Liver (tissue), 9 donors: ENCODE data around the gene SEPTIN8. TPM values are rescaled to one million over a fixed set of nuclear protein-coding genes. Genes with fewer than 3 reads are reported as not detected.

ENCODE experiments used
- DNase-seq: peaks from one replicate; pipeline ENCODE4 v3.0.0-alpha.2; 2017; ENCODE audit warnings: low spot score
- H3K27ac ChIP-seq, 2 donors: one replicate each; pipeline ENCODE4 v1.7.0; 2013; ENCODE audit warnings: inconsistent platforms in 2 of 2, low read length in 2 of 2, control low read depth in 1 of 2, low read depth in 1 of 2, mild to moderate bottlenecking in 1 of 2
- H3K27me3 ChIP-seq, 4 donors: one replicate each; pipeline versions ENCODE4 v1.6.1 to v1.7.0; 2013; ENCODE audit warnings: low read length in 3 of 4, inconsistent platforms in 1 of 4, mild to moderate bottlenecking in 1 of 4, moderate library complexity in 1 of 4; ENCODE audit not compliant: control insufficient read depth in 4 of 4, insufficient read depth in 4 of 4
- H3K36me3 ChIP-seq, 4 donors: one replicate each; pipeline versions ENCODE4 v1.6.1 to v1.7.0; 2013; ENCODE audit warnings: low read length in 3 of 4, mild to moderate bottlenecking in 3 of 4, low read depth in 1 of 4, moderate library complexity in 1 of 4; ENCODE audit not compliant: control insufficient read depth in 4 of 4, insufficient read depth in 3 of 4
- H3K4me1 ChIP-seq, 4 donors: one replicate each; pipeline versions ENCODE4 v1.6.1 to v1.7.0; 2013; ENCODE audit warnings: low read length in 3 of 4, mild to moderate bottlenecking in 3 of 4, moderate library complexity in 1 of 4; ENCODE audit not compliant: control insufficient read depth in 4 of 4, insufficient read depth in 4 of 4
- H3K4me3 ChIP-seq, 3 donors: one replicate each; pipeline versions ENCODE4 v1.6.1 to v1.7.0; 2013; ENCODE audit warnings: low read length in 3 of 3, control low read depth in 1 of 3, low read depth in 1 of 3, mild to moderate bottlenecking in 1 of 3
- H3K9ac ChIP-seq, 2 donors: one replicate each; pipeline ENCODE4 v1.7.0; 2013; ENCODE audit warnings: low read length in 2 of 2, mild to moderate bottlenecking in 2 of 2, moderate library complexity in 2 of 2, control low read depth in 1 of 2, low read depth in 1 of 2
- H3K9me3 ChIP-seq, 4 donors: one replicate each; pipeline versions ENCODE4 v1.6.1 to v1.7.0; 2013; ENCODE audit warnings: low read length in 3 of 4; ENCODE audit not compliant: control insufficient read depth in 4 of 4
- EGR1 ChIP-seq, 2 donors: IDR thresholded peaks; 2 replicates each; pipeline ENCODE4 v1.6.1; 2016 to 2018; ENCODE audit warnings: antibody characterized with exemption in 2 of 2, low read depth in 2 of 2
- FOXA1 ChIP-seq: IDR thresholded peaks from 2 replicates; pipeline ENCODE4 v1.6.1; 2016; ENCODE audit warnings: antibody characterized with exemption
- FOXA2 ChIP-seq: IDR thresholded peaks from 2 replicates; pipeline ENCODE4 v1.6.1; 2016; ENCODE audit warnings: antibody characterized with exemption
- GABPA ChIP-seq, 2 donors: IDR thresholded peaks in 1 of 2; conservative IDR thresholded peaks in 1 of 2; 2 replicates each; pipeline ENCODE4 v1.6.1; 2016; ENCODE audit warnings: antibody characterized with exemption in 2 of 2, mild to moderate bottlenecking in 1 of 2, moderate library complexity in 1 of 2
- HNF4A ChIP-seq, 2 donors: conservative IDR thresholded peaks; 2 replicates each; pipeline ENCODE4 v1.6.1; 2016; ENCODE audit warnings: antibody characterized with exemption in 2 of 2, mild to moderate bottlenecking in 2 of 2
- HNF4G ChIP-seq: IDR thresholded peaks from 2 replicates; pipeline ENCODE4 v1.6.1; 2016; ENCODE audit warnings: antibody characterized with exemption
- JUND ChIP-seq, 2 donors: IDR thresholded peaks; 2 replicates each; pipeline ENCODE4 v1.6.1; 2016; ENCODE audit warnings: antibody characterized with exemption in 2 of 2
- NR2F2 ChIP-seq: IDR thresholded peaks from 2 replicates; pipeline ENCODE4 v1.6.1; 2016; ENCODE audit warnings: antibody characterized with exemption
- RAD21 ChIP-seq, 2 donors: IDR thresholded peaks; 2 replicates each; pipeline ENCODE4 v1.6.1; 2016; ENCODE audit warnings: antibody characterized with exemption in 2 of 2, mild to moderate bottlenecking in 2 of 2
- RXRA ChIP-seq, 2 donors: IDR thresholded peaks; 2 replicates each; pipeline ENCODE4 v1.6.1; 2017 to 2018; ENCODE audit warnings: antibody characterized with exemption in 2 of 2, mild to moderate bottlenecking in 1 of 2
- SP1 ChIP-seq: IDR thresholded peaks from 2 replicates; pipeline ENCODE4 v1.6.1; 2018; ENCODE audit warnings: antibody characterized with exemption, mild to moderate bottlenecking
- TAF1 ChIP-seq: conservative IDR thresholded peaks from 2 replicates; pipeline ENCODE4 v1.6.1; 2016; ENCODE audit warnings: antibody characterized with exemption, mild to moderate bottlenecking
- YY1 ChIP-seq: IDR thresholded peaks from 2 replicates; pipeline ENCODE4 v1.6.1; 2016; ENCODE audit warnings: antibody characterized with exemption, mild to moderate bottlenecking
- WGBS: extraction: QIAGEN DNeasy Blood & Tissue Kit; methylation state at CpG from one replicate; pipeline ENCODE4 v1.1.7; 2013; 5-methylcytosine and 5-hydroxymethylcytosine counted together
- polyA plus RNA-seq, 2 donors: library from polyadenylated mRNA; stranded (reverse) in 1 of 2; unstranded in 1 of 2; fragments of 200-250 nt in 1 of 2; fragments of >200 nt in 1 of 2; fragmentation: Nextera tagmentation in 1 of 2; extraction: Ambion mirVana in 1 of 2; gene quantifications; one replicate each; pipeline versions ENCODE4 v1.2.1 to v1.2.3, GENCODE V29; 2013 to 2015
- total RNA-seq, 2 donors: library from RNA; depleted of rRNA; stranded (reverse); fragments of >200 nt; gene quantifications; one replicate each; pipeline ENCODE4 v1.2.3, GENCODE V29; 2014
- TF ChIP-seq, protein P1 (sequence below): IDR thresholded peaks from 2 replicates; pipeline ENCODE4 v1.6.1; 2016; ENCODE audit warnings: antibody characterized with exemption
- TF ChIP-seq, protein P2 (sequence below): fragments of 150-350 bp; IDR thresholded peaks from 2 replicates; pipeline ENCODE4 v1.5.1; 2017; ENCODE audit warnings: improper control_type of control experiment, low read depth, low read length; ENCODE audit not compliant: missing input control
- TF ChIP-seq, protein P3 (sequence below): IDR thresholded peaks from 2 replicates; pipeline ENCODE4 v1.6.1; 2016; ENCODE audit warnings: antibody characterized with exemption
- TF ChIP-seq, protein P4 (sequence below): IDR thresholded peaks from 2 replicates; pipeline ENCODE4 v1.6.1; 2016; ENCODE audit warnings: antibody characterized with exemption, mild to moderate bottlenecking
- TF ChIP-seq, protein P5 (sequence below): IDR thresholded peaks from 2 replicates; pipeline ENCODE4 v1.6.1; 2016; ENCODE audit warnings: antibody characterized with exemption
- donor health status: healthy.
- donor health status: healthy.
- donor health status: healthy.
- donor health status: healthy.
- donor health status: healthy.

Gene SEPTIN8
- total and polyA plus RNA-seq, 4 donors = 4.7 to 16.5 (median 9.8) TPM

DNA sequence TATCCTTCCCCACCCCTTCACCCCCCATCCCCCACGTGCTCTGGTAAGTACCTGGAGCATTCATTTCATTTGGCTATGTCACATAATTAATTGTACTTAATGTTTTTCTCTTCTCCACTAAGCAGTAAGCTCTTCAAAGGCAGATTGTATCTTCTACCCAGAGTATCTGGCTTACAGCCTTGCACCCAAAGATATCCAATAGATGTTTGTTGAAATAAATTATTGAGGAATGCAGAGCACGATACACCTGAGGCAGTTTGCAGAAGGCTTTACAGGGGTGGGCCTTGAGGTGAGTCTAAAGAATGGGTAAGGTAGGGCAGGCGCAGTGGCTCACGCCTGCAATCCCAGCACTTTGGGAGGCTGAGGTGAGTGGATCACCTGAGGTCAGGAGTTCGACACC, 33.6 kb upstream of the SEPTIN8 start:
- no peak overlapping the region for H3K4me3 ChIP-seq

More for the DNA sequence above, 33.6 kb upstream of the SEPTIN8 start:
- Histone ChIP-seq H3K9me3 (no peaks in the 10 kb centered on the region), H3K36me3 (no peaks in the 10 kb centered on the region), H3K27me3 (no peaks in the 10 kb centered on the region), H3K27ac (no peak overlapping the region), H3K4me1 (peaks cover 9 to 33% (median 17%) of the 10 kb centered on the region in 4 donors), H3K9ac (no peak overlapping the region)
- 95% methylated on average over 5 of the region's 5 CpGs for WGBS
- DNase-seq = no peak
- TF ChIP-seq FOXA2 = no peak
- no peak for TF ChIP-seq TAF1
- no peak for TF ChIP-seq SP1
- no peak for TF ChIP-seq GABPA (IDR thresholded peaks at IDR 0.05 in 1 of 2, conservative IDR thresholded peaks at IDR 0.05 in 1 of 2)
- TF ChIP-seq, protein P1, sequence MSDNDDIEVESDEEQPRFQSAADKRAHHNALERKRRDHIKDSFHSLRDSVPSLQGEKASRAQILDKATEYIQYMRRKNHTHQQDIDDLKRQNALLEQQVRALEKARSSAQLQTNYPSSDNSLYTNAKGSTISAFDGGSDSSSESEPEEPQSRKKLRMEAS = no peak
- TF ChIP-seq, protein P2, sequence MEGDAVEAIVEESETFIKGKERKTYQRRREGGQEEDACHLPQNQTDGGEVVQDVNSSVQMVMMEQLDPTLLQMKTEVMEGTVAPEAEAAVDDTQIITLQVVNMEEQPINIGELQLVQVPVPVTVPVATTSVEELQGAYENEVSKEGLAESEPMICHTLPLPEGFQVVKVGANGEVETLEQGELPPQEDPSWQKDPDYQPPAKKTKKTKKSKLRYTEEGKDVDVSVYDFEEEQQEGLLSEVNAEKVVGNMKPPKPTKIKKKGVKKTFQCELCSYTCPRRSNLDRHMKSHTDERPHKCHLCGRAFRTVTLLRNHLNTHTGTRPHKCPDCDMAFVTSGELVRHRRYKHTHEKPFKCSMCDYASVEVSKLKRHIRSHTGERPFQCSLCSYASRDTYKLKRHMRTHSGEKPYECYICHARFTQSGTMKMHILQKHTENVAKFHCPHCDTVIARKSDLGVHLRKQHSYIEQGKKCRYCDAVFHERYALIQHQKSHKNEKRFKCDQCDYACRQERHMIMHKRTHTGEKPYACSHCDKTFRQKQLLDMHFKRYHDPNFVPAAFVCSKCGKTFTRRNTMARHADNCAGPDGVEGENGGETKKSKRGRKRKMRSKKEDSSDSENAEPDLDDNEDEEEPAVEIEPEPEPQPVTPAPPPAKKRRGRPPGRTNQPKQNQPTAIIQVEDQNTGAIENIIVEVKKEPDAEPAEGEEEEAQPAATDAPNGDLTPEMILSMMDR = no peak
- TF ChIP-seq HNF4A (conservative IDR thresholded peaks at IDR 0.05) = no peak
- TF ChIP-seq, protein P3, sequence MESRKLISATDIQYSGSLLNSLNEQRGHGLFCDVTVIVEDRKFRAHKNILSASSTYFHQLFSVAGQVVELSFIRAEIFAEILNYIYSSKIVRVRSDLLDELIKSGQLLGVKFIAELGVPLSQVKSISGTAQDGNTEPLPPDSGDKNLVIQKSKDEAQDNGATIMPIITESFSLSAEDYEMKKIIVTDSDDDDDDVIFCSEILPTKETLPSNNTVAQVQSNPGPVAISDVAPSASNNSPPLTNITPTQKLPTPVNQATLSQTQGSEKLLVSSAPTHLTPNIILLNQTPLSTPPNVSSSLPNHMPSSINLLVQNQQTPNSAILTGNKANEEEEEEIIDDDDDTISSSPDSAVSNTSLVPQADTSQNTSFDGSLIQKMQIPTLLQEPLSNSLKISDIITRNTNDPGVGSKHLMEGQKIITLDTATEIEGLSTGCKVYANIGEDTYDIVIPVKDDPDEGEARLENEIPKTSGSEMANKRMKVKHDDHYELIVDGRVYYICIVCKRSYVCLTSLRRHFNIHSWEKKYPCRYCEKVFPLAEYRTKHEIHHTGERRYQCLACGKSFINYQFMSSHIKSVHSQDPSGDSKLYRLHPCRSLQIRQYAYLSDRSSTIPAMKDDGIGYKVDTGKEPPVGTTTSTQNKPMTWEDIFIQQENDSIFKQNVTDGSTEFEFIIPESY = no peak
- no peak for TF ChIP-seq YY1
- TF ChIP-seq, protein P4, sequence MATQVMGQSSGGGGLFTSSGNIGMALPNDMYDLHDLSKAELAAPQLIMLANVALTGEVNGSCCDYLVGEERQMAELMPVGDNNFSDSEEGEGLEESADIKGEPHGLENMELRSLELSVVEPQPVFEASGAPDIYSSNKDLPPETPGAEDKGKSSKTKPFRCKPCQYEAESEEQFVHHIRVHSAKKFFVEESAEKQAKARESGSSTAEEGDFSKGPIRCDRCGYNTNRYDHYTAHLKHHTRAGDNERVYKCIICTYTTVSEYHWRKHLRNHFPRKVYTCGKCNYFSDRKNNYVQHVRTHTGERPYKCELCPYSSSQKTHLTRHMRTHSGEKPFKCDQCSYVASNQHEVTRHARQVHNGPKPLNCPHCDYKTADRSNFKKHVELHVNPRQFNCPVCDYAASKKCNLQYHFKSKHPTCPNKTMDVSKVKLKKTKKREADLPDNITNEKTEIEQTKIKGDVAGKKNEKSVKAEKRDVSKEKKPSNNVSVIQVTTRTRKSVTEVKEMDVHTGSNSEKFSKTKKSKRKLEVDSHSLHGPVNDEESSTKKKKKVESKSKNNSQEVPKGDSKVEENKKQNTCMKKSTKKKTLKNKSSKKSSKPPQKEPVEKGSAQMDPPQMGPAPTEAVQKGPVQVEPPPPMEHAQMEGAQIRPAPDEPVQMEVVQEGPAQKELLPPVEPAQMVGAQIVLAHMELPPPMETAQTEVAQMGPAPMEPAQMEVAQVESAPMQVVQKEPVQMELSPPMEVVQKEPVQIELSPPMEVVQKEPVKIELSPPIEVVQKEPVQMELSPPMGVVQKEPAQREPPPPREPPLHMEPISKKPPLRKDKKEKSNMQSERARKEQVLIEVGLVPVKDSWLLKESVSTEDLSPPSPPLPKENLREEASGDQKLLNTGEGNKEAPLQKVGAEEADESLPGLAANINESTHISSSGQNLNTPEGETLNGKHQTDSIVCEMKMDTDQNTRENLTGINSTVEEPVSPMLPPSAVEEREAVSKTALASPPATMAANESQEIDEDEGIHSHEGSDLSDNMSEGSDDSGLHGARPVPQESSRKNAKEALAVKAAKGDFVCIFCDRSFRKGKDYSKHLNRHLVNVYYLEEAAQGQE = no peak
- no peak for TF ChIP-seq EGR1 (IDR thresholded peaks at IDR 0.05; ENCODE audit: low read depth in 2 of 2)
- no peak for TF ChIP-seq NR2F2
- TF ChIP-seq, protein P5, sequence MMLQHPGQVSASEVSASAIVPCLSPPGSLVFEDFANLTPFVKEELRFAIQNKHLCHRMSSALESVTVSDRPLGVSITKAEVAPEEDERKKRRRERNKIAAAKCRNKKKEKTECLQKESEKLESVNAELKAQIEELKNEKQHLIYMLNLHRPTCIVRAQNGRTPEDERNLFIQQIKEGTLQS = no peak
- no peak for TF ChIP-seq HNF4G
- TF ChIP-seq JUND (IDR thresholded peaks at IDR 0.05) = no peak
- no peak for TF ChIP-seq FOXA1
- TF ChIP-seq RXRA (IDR thresholded peaks at IDR 0.05) = no peak
- TF ChIP-seq RAD21 (IDR thresholded peaks at IDR 0.05) = no peak
